Lung (tissue), 12 donors: ENCODE results near the gene STX7. TPM values are rescaled to one million over a fixed set of nuclear protein-coding genes. Genes with fewer than 3 reads are reported as not detected.

Experiments
- ATAC-seq: fragments of 200-7000 bp; cut with Tn5 transposase; one replicate; pipeline ENCODE4 v1.9.1; 2020; ENCODE audit warnings: moderate number of reproducible peaks; ENCODE audit not compliant: insufficient read depth, low FRiP score
- DNase-seq, 3 donors: peaks; one replicate each; pipeline ENCODE4 v3.0.0-alpha.2; 2013 to 2017
- H3K27ac ChIP-seq, 2 donors: one replicate each; pipeline ENCODE4 v1.5.1; 2013; ENCODE audit warnings: mild to moderate bottlenecking in 2 of 2, moderate library complexity in 2 of 2, control low read depth in 1 of 2, inconsistent platforms in 1 of 2, low read depth in 1 of 2, low read length in 1 of 2
- H3K27me3 ChIP-seq, 3 donors: one replicate each; pipeline ENCODE4 v1.5.1; 2013; ENCODE audit warnings: low read length in 2 of 3; ENCODE audit not compliant: control insufficient read depth in 3 of 3, insufficient read depth in 3 of 3
- H3K36me3 ChIP-seq, 4 donors: one replicate each; pipeline ENCODE4 v1.5.1; 2013; ENCODE audit warnings: low read length in 4 of 4, mild to moderate bottlenecking in 1 of 4, moderate library complexity in 1 of 4; ENCODE audit not compliant: control insufficient read depth in 4 of 4, insufficient read depth in 4 of 4
- H3K4me1 ChIP-seq, 5 donors: one replicate each; pipeline ENCODE4 v1.5.1; 2013; ENCODE audit warnings: low read length in 5 of 5, mild to moderate bottlenecking in 2 of 5, moderate library complexity in 1 of 5; ENCODE audit not compliant: control insufficient read depth in 5 of 5, insufficient read depth in 5 of 5
- H3K4me3 ChIP-seq: one replicate; pipeline ENCODE4 v1.5.1; 2013; ENCODE audit warnings: mild to moderate bottlenecking, control low read depth, moderate library complexity
- H3K9ac ChIP-seq, 2 donors: one replicate each; pipeline ENCODE4 v1.5.1; 2013; ENCODE audit warnings: low read length in 2 of 2, control low read depth in 1 of 2; ENCODE audit not compliant: insufficient read depth in 1 of 2
- H3K9me3 ChIP-seq, 4 donors: one replicate each; pipeline ENCODE4 v1.5.1; 2013; ENCODE audit warnings: low read length in 3 of 4, mild to moderate bottlenecking in 1 of 4, moderate library complexity in 1 of 4; ENCODE audit not compliant: control insufficient read depth in 4 of 4, insufficient read depth in 3 of 4
- CTCF ChIP-seq: IDR thresholded peaks from 2 replicates; pipeline ENCODE4 v1.5.1; 2012; ENCODE audit warnings: mild to moderate bottlenecking; ENCODE audit errors: control extremely low read depth, extremely low read depth
- WGBS, 2 donors: extraction: QIAGEN DNeasy Blood & Tissue Kit; methylation state at CpG; one replicate each; pipeline ENCODE4 v1.1.7; 2013; 5-methylcytosine and 5-hydroxymethylcytosine counted together
- polyA plus RNA-seq, 2 donors: library from polyadenylated mRNA; stranded (reverse); fragments of 200-250 nt; gene quantifications; one replicate each; pipeline ENCODE4 v1.2.1, GENCODE V29; 2013
- total RNA-seq, 2 donors: library from RNA; depleted of rRNA in 1 of 2; stranded (reverse); fragments of >200 nt in 1 of 2; gene quantifications; one replicate each; pipeline ENCODE4 v1.2.1, GENCODE V29; 2014 to 2021
- donor health status: control.
- donor health status: control.
- donor health status: Bipolar disorder and iron deficiency.
- donor health status: healthy.
- donor health status: DM: yes; HTN: yes; CAD: no.

Gene STX7
- total and polyA plus RNA-seq, 4 donors, result 14.8 to 84.8 (median 50.2) TPM

- no peaks in the 10 kb centered on the region for H3K4me1 ChIP-seq
- no peak overlapping the region for H3K9ac ChIP-seq
- peaks cover 13 to 26% (median 19%) of the 10 kb centered on the region in 4 donors for H3K36me3 ChIP-seq
- ATAC-seq, result no peak
- 91 to 98% methylated on average over 3 of the region's 3 CpGs for WGBS, 2 donors
- H3K27me3 ChIP-seq, result no peaks in the 10 kb centered on the region
- no peak overlapping the region for H3K27ac ChIP-seq
- no peaks in the 10 kb centered on the region for H3K9me3 ChIP-seq
- no peak for TF ChIP-seq CTCF
- H3K4me3 ChIP-seq, result no peak overlapping the region
- DNase-seq, result no peak
Measured at GRCh38 chr6:132459605-132459952, 53.3 kb downstream of the STX7 start.

- H3K9me3 ChIP-seq, result no peaks in the 10 kb centered on the region
Measured at GRCh38 chr6:132458887-132459604, 53.9 kb downstream of the STX7 start.

DNA sequence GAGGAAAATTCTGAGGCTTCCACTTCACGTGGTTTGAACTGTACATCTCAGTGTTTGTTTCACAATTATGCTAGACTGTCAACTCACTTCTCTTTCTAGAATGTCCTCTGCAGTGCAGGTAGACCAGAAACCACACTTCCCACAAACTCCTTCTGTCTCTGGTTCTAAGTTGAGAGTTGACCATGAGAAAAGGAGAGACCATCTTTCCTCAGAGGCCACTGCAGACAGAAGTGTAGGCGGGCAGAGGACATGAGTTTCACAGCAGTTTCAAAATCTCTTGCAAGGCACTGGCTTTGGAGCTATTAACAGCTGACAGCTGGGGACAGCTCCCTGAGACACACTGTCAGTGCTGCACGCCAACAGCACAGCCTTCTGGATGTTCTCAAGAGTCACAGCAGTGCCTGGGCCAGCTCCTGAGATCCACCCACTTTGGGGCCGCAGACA, 56.2 kb downstream of the STX7 start:
- H3K36me3 ChIP-seq, result peaks cover 5 to 14% (median 10%) of the 10 kb centered on the region in 4 donors
- TF ChIP-seq CTCF, result no peak
- no peaks in the 10 kb centered on the region for H3K9me3 ChIP-seq
- 45 to 76% methylated on average over 4 of the region's 4 CpGs for WGBS, 2 donors
- no peak overlapping the region for H3K27ac ChIP-seq
- peak; percentile 70 to 83 (median 78) for DNase-seq
- no peak overlapping the region for H3K9ac ChIP-seq
- H3K27me3 ChIP-seq, result no peaks in the 10 kb centered on the region
- no peaks in the 10 kb centered on the region for H3K4me1 ChIP-seq
- ATAC-seq, result peak; percentile 62
- H3K4me3 ChIP-seq, result no peak overlapping the region

More at GRCh38 chr6:132458887-132459604, 53.9 kb downstream of the STX7 start:
- no peak for TF ChIP-seq CTCF
- no peak overlapping the region for H3K4me3 ChIP-seq
- H3K9ac ChIP-seq, result no peak overlapping the region
- H3K4me1 ChIP-seq, result no peaks in the 10 kb centered on the region
- H3K27me3 ChIP-seq, result no peaks in the 10 kb centered on the region
- no peak for DNase-seq
- no peak overlapping the region for H3K27ac ChIP-seq
- peaks cover 13 to 25% (median 18%) of the 10 kb centered on the region in 4 donors for H3K36me3 ChIP-seq
- ATAC-seq, result no peak
- WGBS, 2 donors, result 93 to 95% methylated on average over 6 of the region's 6 CpGs
